ENCODE data around the gene HSPA8. TPM values are rescaled to one million over a fixed set of nuclear protein-coding genes. Genes with fewer than 3 reads are reported as not detected.

HSPA8 gene
- total RNA-seq, 1 experiment from 2014 or later, result 1,124 TPM

DNA sequence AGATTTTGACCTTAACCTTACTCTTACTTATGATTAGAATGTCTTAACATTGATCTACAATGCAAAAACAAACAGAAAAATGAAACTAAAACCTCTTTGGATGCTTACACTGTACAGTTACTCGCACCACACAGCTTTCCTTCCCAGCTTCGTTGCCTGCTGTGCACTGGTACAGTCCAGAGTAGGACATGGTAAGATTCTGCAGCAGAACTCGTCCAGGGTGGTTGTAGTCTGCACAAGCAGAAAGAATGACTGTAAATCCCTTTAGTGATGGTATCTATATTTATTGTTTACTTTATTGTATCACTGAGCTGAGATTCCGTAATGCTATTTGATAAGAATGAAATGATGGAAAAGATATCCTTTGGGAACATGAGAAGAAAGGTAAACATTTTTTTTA is 21.0 kb upstream of the HSPA8 start:
- CTCF ChIA-PET, result no interaction called here
- POLR2A ChIA-PET, result no interaction called here
- Mint-ChIP-seq H3K36me3 (peaks cover 7% of the 10 kb centered on the region), H3K4me3 (no peak overlapping the region), H3K27me3 (ENCODE audit: low read depth) (no peaks in the 10 kb centered on the region; the same call in 1 of the 2 replicates), H3K27ac (no peak overlapping the region), H3K9me3 (no peaks in the 10 kb centered on the region), H3K4me1 (no peaks in the 10 kb centered on the region)
- DNase-seq (ENCODE audit: low spot score) (no peak), ATAC-seq (no peak)
- TF ChIP-seq ELF4 (CRISPR knock-in tag; IDR thresholded peaks at IDR 0.05; ENCODE audit: low read depth), result no peak

DNA sequence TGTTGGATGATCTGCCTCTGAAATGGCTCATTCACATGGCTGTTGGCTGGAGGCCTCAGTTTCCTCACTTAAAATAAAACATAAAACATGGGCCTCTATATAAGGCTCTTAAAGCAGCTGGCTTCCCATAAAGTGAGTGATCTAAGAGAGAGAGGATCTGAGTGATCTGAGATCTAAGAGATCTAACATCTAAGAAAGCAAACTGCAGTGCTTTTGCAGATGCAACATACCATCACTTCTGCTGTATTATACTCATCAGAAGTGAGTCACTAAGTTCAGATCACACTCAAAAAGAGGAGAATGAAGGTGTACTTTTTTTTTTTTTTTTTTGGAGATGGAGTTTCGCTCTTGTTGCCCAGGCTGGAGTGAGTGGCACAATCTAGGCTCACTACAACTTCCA is 18.1 kb upstream of the HSPA8 start:
- Mint-ChIP-seq H3K27me3 (ENCODE audit: low read depth) (no peaks in the 10 kb centered on the region), H3K9me3 (no peaks in the 10 kb centered on the region), H3K4me1 (no peaks in the 10 kb centered on the region), H3K27ac (no peak overlapping the region), H3K4me3 (no peak overlapping the region), H3K36me3 (peaks cover 7% of the 10 kb centered on the region)
- DNase-seq (ENCODE audit: low spot score) (no peak), ATAC-seq (no peak)
- POLR2A ChIA-PET, result interaction anchor here (0.9 kb wide), 1 partner anchor 18 kb away, joined by 3 read pairs; the partner anchor contains the start of gene HSPA8
- CTCF ChIA-PET, result interaction anchor here (0.6 to 4.0 kb wide), 3 partner anchors 155 to 431 kb away, joined by 3 to 14 read pairs (median 4); no protein-coding TSS in a partner anchor
- TF ChIP-seq GTF2I (CRISPR knock-in tag; conservative IDR thresholded peaks at IDR 0.05) (no peak), ETV6 (CRISPR knock-in tag; IDR thresholded peaks at IDR 0.05) (no peak), NFE2L1 (CRISPR knock-in tag; IDR thresholded peaks at IDR 0.05) (no peak), MYBL2 (CRISPR knock-in tag; IDR thresholded peaks at IDR 0.05) (no peak), SP1 (CRISPR knock-in tag; conservative IDR thresholded peaks at IDR 0.05) (no peak), ATF1 (CRISPR knock-in tag; IDR thresholded peaks at IDR 0.05) (no peak), ZNF232 (CRISPR knock-in tag; IDR thresholded peaks at IDR 0.05) (no peak), ELF4 (CRISPR knock-in tag; IDR thresholded peaks at IDR 0.05; ENCODE audit: low read depth) (no peak)
- TF ChIP-seq, protein P1, sequence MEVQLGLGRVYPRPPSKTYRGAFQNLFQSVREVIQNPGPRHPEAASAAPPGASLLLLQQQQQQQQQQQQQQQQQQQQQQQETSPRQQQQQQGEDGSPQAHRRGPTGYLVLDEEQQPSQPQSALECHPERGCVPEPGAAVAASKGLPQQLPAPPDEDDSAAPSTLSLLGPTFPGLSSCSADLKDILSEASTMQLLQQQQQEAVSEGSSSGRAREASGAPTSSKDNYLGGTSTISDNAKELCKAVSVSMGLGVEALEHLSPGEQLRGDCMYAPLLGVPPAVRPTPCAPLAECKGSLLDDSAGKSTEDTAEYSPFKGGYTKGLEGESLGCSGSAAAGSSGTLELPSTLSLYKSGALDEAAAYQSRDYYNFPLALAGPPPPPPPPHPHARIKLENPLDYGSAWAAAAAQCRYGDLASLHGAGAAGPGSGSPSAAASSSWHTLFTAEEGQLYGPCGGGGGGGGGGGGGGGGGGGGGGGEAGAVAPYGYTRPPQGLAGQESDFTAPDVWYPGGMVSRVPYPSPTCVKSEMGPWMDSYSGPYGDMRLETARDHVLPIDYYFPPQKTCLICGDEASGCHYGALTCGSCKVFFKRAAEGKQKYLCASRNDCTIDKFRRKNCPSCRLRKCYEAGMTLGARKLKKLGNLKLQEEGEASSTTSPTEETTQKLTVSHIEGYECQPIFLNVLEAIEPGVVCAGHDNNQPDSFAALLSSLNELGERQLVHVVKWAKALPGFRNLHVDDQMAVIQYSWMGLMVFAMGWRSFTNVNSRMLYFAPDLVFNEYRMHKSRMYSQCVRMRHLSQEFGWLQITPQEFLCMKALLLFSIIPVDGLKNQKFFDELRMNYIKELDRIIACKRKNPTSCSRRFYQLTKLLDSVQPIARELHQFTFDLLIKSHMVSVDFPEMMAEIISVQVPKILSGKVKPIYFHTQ (CRISPR knock-in tag; IDR thresholded peaks at IDR 0.05), result no peak
- TF ChIP-seq, protein P2, sequence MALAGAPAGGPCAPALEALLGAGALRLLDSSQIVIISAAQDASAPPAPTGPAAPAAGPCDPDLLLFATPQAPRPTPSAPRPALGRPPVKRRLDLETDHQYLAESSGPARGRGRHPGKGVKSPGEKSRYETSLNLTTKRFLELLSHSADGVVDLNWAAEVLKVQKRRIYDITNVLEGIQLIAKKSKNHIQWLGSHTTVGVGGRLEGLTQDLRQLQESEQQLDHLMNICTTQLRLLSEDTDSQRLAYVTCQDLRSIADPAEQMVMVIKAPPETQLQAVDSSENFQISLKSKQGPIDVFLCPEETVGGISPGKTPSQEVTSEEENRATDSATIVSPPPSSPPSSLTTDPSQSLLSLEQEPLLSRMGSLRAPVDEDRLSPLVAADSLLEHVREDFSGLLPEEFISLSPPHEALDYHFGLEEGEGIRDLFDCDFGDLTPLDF (CRISPR knock-in tag; IDR thresholded peaks at IDR 0.05), result no peak
- TF ChIP-seq, protein P3, sequence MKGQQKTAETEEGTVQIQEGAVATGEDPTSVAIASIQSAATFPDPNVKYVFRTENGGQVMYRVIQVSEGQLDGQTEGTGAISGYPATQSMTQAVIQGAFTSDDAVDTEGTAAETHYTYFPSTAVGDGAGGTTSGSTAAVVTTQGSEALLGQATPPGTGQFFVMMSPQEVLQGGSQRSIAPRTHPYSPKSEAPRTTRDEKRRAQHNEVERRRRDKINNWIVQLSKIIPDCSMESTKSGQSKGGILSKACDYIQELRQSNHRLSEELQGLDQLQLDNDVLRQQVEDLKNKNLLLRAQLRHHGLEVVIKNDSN (CRISPR knock-in tag; IDR thresholded peaks at IDR 0.05), result no peak
- TF ChIP-seq, protein P4, sequence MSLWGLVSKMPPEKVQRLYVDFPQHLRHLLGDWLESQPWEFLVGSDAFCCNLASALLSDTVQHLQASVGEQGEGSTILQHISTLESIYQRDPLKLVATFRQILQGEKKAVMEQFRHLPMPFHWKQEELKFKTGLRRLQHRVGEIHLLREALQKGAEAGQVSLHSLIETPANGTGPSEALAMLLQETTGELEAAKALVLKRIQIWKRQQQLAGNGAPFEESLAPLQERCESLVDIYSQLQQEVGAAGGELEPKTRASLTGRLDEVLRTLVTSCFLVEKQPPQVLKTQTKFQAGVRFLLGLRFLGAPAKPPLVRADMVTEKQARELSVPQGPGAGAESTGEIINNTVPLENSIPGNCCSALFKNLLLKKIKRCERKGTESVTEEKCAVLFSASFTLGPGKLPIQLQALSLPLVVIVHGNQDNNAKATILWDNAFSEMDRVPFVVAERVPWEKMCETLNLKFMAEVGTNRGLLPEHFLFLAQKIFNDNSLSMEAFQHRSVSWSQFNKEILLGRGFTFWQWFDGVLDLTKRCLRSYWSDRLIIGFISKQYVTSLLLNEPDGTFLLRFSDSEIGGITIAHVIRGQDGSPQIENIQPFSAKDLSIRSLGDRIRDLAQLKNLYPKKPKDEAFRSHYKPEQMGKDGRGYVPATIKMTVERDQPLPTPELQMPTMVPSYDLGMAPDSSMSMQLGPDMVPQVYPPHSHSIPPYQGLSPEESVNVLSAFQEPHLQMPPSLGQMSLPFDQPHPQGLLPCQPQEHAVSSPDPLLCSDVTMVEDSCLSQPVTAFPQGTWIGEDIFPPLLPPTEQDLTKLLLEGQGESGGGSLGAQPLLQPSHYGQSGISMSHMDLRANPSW (CRISPR knock-in tag; conservative IDR thresholded peaks at IDR 0.05; ENCODE audit: low read depth), result no peak

DNA sequence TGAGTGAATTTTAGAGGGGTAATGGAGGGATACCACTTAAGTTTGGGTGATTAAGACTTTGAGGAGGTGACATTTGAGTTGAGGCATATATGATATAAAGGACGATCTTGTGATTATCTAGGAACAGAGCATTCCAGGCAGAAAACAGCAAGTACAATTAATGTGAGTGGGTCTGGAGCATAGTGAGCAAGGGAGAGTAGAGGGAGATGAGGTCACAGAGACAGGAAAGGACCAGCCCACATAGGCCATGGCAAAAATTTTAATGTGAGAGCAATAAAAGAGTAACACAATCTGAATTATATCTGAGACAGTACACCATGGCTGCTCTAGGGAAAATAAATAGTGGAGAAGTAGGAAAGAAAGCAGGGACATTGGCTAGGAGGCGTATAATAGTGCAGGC is 14.5 kb upstream of the HSPA8 start:
- DNase-seq (ENCODE audit: low spot score) (no peak), ATAC-seq (no peak)
- ChIA-PET POLR2A (no interaction called here), CTCF (no interaction called here)
- H3K4me1 Mint-ChIP-seq, result peaks cover 15% of the 10 kb centered on the region
- H3K4me3 Mint-ChIP-seq, result no peak overlapping the region
- H3K27me3 Mint-ChIP-seq (ENCODE audit: low read depth), result no peaks in the 10 kb centered on the region
- no peaks in the 10 kb centered on the region for H3K9me3 Mint-ChIP-seq
- peaks cover 5% of the 10 kb centered on the region; the same call in 1 of the 2 replicates for H3K36me3 Mint-ChIP-seq
- H3K27ac Mint-ChIP-seq, result no peak overlapping the region
- TF ChIP-seq ETV6 (CRISPR knock-in tag; IDR thresholded peaks at IDR 0.05) (no peak), ATF1 (CRISPR knock-in tag; IDR thresholded peaks at IDR 0.05) (no peak), ELF4 (CRISPR knock-in tag; IDR thresholded peaks at IDR 0.05; ENCODE audit: low read depth) (no peak), ZNF263 (CRISPR knock-in tag; IDR thresholded peaks at IDR 0.05; ENCODE audit: low read depth) (no peak), FOXK1 (CRISPR knock-in tag; IDR thresholded peaks at IDR 0.05) (no peak), CREB1 (CRISPR knock-in tag; IDR thresholded peaks at IDR 0.05) (no peak), KAT7 (CRISPR knock-in tag; IDR thresholded peaks at IDR 0.05; ENCODE audit: borderline replicate concordance) (no peak), NFE2L1 (CRISPR knock-in tag; IDR thresholded peaks at IDR 0.05) (no peak)
- TF ChIP-seq, protein P5, sequence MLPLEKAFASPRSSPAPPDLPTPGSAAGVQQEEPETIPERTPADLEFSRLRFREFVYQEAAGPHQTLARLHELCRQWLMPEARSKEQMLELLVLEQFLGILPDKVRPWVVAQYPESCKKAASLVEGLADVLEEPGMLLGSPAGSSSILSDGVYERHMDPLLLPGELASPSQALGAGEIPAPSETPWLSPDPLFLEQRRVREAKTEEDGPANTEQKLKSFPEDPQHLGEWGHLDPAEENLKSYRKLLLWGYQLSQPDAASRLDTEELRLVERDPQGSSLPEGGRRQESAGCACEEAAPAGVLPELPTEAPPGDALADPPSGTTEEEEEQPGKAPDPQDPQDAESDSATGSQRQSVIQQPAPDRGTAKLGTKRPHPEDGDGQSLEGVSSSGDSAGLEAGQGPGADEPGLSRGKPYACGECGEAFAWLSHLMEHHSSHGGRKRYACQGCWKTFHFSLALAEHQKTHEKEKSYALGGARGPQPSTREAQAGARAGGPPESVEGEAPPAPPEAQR (CRISPR knock-in tag; IDR thresholded peaks at IDR 0.05), result no peak
- TF ChIP-seq, protein P6, sequence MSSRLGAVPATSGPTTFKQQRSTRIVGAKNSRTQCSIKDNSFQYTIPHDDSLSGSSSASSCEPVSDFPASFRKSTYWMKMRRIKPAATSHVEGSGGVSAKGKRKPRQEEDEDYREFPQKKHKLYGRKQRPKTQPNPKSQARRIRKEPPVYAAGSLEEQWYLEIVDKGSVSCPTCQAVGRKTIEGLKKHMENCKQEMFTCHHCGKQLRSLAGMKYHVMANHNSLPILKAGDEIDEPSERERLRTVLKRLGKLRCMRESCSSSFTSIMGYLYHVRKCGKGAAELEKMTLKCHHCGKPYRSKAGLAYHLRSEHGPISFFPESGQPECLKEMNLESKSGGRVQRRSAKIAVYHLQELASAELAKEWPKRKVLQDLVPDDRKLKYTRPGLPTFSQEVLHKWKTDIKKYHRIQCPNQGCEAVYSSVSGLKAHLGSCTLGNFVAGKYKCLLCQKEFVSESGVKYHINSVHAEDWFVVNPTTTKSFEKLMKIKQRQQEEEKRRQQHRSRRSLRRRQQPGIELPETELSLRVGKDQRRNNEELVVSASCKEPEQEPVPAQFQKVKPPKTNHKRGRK (CRISPR knock-in tag; IDR thresholded peaks at IDR 0.05; ENCODE audit: borderline replicate concordance), result no peak
- TF ChIP-seq, protein P7, sequence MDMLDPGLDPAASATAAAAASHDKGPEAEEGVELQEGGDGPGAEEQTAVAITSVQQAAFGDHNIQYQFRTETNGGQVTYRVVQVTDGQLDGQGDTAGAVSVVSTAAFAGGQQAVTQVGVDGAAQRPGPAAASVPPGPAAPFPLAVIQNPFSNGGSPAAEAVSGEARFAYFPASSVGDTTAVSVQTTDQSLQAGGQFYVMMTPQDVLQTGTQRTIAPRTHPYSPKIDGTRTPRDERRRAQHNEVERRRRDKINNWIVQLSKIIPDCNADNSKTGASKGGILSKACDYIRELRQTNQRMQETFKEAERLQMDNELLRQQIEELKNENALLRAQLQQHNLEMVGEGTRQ (CRISPR knock-in tag; IDR thresholded peaks at IDR 0.05), result no peak

Data from WTC11 (cell line).